HG03565 (cell line): ENCODE measurements around the gene TMEM255B.

Experiments used
- ATAC-seq: cut with Tn5 transposase; IDR thresholded peaks from one replicate; pipeline ENCODE4 v1.9.1; 2021; ENCODE audit warnings: mild to moderate bottlenecking, moderate library complexity; ENCODE audit not compliant: unreplicated experiment

The TMEM255B gene

DNA sequence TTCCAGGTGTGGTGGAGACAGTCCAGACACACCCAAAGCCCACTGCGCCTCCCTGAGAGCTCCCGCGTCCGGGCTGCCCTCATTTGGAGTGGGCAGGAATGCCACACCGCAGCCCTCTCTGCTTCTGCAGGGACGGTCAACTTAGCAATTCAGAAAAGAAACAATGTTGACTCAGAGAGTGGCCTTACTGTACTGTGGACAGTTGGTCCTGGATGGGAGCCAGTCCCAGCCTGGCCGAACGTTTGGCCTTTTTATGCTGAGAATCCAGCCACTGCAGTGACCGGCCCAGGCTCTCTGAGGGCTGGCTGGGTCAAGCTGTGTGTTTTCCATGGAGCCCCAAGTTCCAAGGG, 97.7 kb downstream of the TMEM255B start:
- no peak for ATAC-seq

DNA sequence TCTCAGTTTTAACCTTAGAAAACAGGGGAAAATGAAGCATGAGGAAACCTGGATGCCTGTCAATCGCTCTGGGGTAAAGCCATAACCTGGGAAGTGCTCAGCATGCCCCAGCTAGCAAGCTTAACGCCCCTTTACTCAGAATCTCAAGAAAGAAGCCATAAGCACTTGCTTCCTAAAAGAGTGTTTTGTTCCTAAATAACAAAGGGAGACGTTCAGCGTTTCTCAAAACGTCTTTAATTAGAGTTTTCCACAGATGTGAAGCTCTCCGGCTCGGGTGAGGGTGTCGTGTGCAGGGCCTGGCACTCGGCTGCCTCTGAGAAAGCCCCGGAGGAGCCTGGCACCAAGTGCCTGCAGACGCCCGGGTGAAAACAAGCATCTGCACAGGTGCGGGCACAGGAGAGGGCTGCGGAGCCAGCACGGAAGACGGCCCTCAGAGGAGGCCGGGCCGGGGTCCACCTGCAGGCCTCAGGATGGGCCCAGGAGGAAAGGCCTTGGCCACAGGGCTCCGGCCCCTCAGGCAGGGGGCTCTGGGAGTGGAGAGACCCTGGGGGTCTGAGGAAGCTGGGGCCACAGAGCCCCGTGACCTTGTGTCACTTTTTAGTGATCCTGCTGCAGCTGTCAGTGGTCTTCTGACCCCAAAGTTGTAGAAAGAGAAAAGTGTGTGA, 98.6 kb downstream of the TMEM255B start:
- ATAC-seq = no peak

DNA sequence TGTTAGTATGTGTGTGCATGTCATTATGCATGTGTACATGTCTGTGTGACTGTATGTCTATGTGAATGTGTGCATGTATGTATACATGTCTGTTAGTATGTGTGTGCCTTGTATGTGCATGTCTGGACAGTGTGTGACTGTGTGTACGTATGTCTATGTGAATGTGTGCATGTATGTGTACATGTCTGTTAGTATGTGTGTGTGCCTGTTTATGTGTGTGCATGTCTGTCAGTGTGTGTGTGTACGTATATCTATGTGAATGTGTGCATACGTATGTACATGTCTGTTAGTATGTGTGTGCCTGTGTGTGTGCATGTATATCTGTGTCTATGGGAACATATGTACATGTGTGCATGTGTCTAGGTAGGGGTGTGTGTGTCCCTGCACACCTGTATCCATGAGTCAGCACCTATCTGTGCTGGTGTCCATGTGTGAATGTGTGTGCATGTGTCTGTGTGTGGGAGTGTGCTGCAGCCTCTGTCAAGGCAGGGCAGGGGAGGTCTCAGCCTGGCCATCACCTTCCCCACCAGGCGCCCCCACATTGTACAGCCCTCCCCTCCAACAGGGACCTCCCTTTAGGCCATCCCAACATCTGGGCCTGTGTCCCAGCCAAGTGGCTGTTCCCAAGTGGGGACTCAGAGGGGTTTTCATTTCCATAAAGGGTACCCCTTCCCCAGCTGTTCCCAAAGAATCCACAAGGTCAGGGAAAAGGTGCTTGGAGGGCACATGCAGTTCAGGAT, 100.5 kb downstream of the TMEM255B start:
- no peak for ATAC-seq

DNA sequence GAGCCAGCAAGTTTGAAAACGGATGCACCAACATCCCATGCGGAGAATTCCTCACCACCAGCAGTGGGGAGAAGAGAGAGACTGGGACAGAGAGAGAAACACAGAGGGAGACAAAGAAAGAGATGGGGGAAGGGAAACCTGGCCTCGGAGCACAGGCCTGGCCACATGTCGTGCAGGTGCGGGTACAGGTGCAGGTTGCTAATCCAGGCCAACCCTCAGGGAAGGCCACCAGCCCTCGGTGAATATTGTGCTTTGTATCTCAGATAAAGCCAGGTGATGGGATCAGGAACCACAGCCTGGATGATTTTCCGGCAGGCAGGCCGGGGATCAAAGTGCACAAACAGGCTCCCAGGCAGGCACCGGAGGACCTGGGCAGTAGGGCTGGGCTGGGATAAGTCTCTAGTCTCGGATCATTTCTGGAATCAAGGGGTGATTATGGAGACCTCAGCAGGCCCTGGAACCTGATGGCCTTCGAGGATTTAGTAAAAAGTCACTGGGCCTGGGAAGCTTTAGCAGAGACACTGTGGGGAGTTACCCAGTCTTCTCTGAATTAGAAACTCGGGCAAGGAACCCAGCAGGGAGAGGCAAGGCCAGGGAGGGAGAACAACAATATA, 101.1 kb downstream of the TMEM255B start:
- no peak for ATAC-seq

DNA sequence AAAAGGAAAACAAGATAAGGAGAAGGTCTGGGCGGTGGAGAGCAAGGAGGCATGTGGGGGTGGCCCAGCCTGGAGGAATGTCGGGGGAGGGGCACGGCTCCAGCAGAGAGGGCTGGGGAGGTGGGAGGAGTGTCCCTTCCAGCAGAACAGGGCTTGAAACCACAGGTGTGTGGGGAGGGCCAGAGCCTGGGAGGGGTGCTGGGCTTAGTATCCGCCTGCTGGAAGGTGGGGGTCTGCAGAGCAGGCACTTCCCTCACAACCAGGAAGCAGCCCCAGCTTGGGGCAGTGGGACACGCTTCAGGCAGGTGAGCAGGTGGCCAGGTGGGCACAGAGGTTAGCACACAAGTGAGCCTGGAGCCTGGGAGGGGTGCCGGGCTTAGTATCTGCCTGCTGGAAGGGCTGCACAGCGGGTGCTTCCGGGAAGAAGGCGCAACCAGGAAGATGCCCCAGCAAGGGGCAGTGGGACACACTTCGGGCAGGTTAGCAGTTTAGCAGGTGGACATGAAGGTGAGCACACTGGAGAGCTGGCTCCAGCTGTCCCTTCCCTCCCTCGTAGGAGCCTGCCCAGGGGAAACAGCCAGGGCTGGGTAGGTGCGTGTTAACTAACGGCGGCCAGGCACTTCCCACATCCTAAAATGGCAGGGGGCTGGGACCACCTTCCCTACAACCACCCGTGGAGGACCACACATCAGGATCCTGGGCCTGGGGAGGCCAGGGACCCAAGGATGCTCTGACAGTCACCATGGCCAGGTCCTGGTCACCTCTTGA, 101.8 kb downstream of the TMEM255B start:
- no peak for ATAC-seq

DNA sequence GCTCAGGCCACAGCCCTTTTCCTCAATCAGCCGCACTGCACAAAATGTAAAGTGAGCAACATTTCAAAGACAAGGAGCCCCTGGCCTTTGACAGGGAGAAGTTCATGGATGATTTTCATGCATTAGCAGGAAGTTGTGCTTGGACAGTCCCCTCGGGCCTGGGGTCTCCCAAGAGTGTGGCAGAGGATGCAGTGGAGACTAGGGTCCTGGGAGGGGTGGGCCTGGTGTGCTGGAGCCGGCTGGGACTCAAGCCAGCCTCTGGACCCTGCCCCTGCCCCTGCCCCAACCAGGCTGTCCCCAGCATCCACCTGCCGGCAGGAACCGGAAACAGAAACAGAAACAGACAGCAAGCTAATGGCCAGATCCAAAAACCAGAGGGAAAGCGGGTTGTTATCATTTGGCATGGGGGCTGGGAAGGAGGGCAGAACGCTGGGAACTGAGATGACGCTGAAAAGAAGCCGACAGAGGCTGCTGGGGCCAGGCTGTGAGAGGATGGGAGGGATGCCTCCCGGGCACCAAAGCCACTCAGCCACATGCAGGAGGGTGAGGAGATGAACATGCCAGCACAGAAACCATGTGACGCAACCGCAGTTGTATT, 102.5 kb downstream of the TMEM255B start:
- no peak for ATAC-seq

DNA sequence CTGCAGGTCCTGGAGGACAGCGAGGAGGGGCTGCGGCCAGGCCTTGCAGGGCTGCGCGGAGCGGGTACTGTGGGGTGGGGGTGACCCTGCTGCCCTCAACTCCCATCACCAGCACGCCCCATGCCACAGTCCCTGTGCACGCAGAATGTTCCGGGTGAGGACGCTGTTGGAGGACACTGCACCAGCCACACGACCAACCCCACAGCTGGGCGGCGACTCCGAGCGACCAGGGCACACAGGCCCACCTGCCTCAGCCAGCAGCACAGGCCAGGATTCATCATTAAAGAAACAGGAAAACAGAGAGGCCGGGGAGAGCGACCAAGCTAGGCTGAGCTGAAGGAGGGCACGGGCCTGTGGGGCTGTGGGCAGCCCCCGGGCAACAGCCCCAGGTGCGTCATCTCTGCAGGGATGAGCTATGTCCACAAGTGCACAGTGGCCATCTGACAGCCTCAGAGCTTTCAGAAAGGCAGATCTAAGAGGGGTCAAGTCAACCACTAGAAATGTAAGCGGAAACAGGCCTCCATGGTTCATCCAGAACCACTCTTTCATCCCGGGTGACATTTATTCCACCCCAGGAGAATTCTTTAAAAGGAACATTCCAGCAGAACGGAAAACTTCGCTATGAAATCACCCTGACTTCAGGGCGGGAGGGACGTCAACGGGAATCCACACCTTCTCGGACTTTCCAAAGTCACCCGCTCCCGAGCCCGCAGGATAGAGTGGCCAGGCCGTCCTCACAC, 103.3 kb downstream of the TMEM255B start:
- no peak for ATAC-seq

DNA sequence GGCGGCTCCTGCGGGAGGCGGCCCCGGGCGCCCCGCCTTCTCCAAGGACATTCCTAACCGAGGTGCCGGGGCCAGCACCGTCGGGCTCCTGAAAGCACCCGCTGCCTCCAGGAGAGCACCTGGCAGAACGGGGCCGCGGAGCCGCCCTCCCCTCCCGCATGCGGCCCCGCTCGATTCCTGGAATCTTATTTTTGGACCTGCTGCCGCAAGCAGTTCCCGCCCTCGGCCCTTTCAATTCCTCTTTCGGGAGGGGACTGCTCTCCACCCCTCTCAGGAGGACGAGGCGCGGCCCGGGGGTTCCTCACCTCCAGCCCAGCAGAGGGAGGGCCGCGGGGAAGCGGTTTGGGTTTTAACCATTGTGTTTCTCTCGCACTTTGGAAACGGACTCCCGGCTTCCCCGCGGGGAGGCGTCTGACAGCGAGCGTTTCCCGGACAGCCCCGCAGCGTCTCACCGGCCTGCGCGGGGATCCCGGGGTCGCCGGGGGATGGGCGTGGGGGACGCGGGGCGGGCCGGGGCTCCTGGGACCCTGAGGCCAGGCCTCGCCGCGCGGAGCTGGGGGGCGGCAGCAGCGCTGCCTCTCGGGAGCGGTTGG, 104.0 kb downstream of the TMEM255B start:
- ATAC-seq = no peak

DNA sequence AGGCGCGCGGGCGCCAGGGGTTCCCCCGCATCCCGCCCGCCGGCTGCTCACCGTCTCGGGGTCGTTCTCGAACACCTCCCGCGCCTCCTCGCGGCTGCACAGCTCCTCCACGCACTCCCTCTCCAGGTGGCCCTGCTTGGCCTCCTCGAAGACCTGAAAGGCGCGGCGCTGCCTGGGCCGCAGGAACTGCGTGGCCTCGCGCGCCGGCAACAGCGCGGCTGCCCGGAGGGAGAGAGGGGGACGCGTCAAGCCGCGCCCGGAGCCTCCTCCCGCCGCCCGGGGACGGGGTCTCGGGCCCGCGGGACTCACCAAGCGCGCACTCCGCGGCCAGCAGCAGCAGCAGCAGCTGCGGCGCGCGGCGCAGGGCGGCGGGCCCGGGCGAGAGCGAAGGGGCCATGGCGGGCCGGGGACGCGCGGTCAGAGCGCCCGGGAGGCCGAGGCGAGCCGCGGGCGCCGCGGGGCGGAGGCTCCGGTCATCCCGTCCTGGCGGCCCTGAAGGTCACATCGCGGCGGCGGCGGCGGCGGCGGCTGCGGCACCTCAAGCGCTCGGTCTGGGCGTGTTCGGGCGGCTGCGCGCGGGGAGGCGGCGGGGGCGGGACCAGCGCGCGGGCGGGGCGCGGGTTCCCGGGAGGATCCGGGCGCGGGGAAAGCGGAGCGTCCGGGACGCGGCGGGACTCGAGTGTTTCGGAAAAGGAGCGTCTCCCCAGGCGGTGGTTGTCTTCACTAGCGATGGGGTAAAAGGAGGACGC, 104.7 kb downstream of the TMEM255B start, which contains the start of gene GAS6:
Gene GAS6 (minus strand): TSS at position 553 of the 749 bp plus-strand sequence. CDS start 156 bp downstream, at position 397.
- ATAC-seq = no peak

DNA sequence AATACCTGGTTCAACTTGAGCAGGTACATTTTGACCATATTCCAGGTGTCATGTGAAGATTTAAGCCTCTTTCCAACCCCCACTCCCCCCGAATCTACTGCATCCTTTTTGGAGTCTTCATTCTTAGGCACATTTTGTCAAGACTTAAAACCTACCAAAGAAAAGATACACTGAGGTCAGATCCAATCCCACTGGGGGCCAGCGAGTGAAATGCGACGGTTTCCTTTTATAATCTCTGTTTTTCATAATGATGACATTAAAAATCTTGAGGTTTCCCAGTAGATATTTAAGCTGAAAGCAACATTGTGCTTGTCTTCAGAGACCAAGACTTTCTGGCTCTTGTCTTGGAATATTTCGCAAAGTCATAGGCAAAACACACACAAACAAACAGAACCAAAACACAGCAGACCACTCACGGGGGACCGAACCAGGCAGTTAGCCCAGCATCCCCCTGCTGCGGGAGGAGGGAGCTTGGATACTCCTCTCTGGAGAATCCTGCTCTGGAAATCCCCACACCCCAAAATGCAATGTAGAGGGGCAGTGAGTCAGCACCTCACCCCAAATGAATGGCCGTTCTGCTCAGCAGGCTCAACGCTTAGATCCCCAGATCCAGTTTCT, 105.4 kb downstream of the TMEM255B start:
- no peak for ATAC-seq

DNA sequence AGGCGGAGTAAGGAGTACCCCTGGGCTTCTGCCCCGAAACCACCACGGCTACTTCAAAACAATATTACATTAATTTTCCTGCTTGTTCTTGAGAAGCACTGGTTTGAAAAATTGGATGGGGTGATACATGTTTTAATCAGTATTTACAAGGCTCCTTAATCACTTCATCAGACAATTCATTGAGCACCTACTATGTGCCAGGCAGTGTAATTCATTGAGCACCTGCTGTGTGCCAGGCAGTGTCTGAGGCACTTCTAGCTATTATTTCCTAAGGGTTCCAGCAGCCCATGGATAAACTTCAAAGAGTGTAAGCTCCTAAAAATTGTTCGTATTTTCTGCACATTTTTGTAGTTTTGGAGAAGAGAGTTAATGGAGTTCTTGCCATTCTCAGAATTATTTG, 106.4 kb downstream of the TMEM255B start:
- no peak for ATAC-seq
